ENCODE measurements around the gene USP32.

DNA sequence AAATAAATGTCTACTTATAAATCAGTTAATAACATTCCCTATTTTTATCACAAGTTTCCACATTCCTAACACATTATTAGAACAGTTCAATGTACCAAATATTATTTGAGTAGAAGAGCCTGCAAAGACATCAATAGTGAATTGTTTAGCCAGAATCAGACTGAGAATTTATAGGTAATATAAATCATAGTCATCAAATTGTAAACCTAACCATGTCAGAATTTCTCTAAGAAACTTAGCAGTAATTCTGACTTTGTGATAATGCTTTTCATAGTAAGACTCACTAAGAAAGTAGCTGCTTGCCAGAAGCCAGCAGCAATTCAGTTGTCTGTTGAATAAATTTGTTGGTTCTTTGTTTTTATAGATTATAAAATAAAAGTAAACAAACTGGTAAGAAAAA is 111.3 kb downstream of the USP32 start:
- TF ChIP-seq JUN (IDR thresholded peaks at IDR 0.05; ENCODE audit: borderline replicate concordance, insufficient read depth, insufficient read length, low read depth): no peak
- no peak for TF ChIP-seq CTCF (IDR thresholded peaks at IDR 0.05; ENCODE audit: extremely low read depth in 1 of 2, insufficient read depth in 1 of 2, low read depth in 1 of 2, low read length in 2 of 2)
- no peak for TF ChIP-seq EZH2 (IDR thresholded peaks at IDR 0.05; ENCODE audit: borderline replicate concordance, low read depth, low read length, severe bottlenecking)

Data from endothelial cell of umbilical vein (primary cell).